Keratinocyte (primary cell): ENCODE results near the gene F5. TPM values are rescaled to one million over a fixed set of nuclear protein-coding genes. Genes with fewer than 3 reads are reported as not detected.
"Not testable (repeated sequence)": the region's sequence is repeated elsewhere in the genome, so short reads cannot be mapped to it uniquely, and the experiment has no call there.

Experiments used
- DNase-seq: peaks from one replicate; pipeline ENCODE4 v3.0.0-alpha.2; 2011; ENCODE audit warnings: low read depth, missing footprints, low spot score
- FAIRE-seq: peaks from 2 replicates; lab custom pipeline; 2011; peaks lifted over from hg19 to GRCh38; lab: Jason Lieb, UNC
- H2AFZ ChIP-seq: 2 replicates; pipeline ENCODE4 v1.6.0; 2012; ENCODE audit warnings: low read length, control low read depth, inconsistent platforms; ENCODE audit not compliant: control insufficient read depth
- H3K27ac ChIP-seq: 2 replicates; pipeline ENCODE4 v1.5.1; 2011; ENCODE audit warnings: low read length; ENCODE audit not compliant: control insufficient read depth, insufficient read depth
- H3K27me3 ChIP-seq: 3 replicates; pipeline ENCODE4 v1.6.0; 2011; ENCODE audit warnings: low read length; ENCODE audit not compliant: control insufficient read depth, insufficient read depth; ENCODE audit errors: extremely low read depth
- H3K36me3 ChIP-seq, 2 experiments: 2 replicates in 1 of 2; 3 replicates in 1 of 2; pipeline ENCODE4 v1.5.1; 2011; ENCODE audit warnings: low read length in 2 of 2, mild to moderate bottlenecking in 1 of 2; ENCODE audit not compliant: control insufficient read depth in 2 of 2, insufficient read depth in 2 of 2; ENCODE audit errors: extremely low read depth in 1 of 2
- H3K4me1 ChIP-seq: 3 replicates; pipeline ENCODE4 v1.5.1; 2011; ENCODE audit warnings: low read length; ENCODE audit not compliant: control insufficient read depth, insufficient read depth; ENCODE audit errors: extremely low read depth
- H3K4me2 ChIP-seq: 3 replicates; pipeline ENCODE4 v1.6.0; 2011; ENCODE audit warnings: low read depth, low read length; ENCODE audit not compliant: control insufficient read depth, insufficient read depth; ENCODE audit errors: extremely low read depth
- H3K4me3 ChIP-seq, 3 experiments: fragments of 200-600 bp in 1 of 3; sonication (generic) in 1 of 3; 2 replicates in 2 of 3; 3 replicates in 1 of 3; pipeline ENCODE4 v1.5.1; 2011 to 2016; ENCODE audit warnings: low read length in 3 of 3, mild to moderate bottlenecking in 3 of 3, control low read depth in 2 of 3, inconsistent platforms in 1 of 3, low read depth in 1 of 3, mixed read lengths in 1 of 3, mixed run types in 1 of 3, moderate library complexity in 1 of 3; ENCODE audit not compliant: control insufficient read depth in 2 of 3, insufficient read depth in 2 of 3; ENCODE audit errors: extremely low read depth in 1 of 3
- H3K79me2 ChIP-seq: 2 replicates; pipeline ENCODE4 v1.6.0; 2012; ENCODE audit warnings: low read length; ENCODE audit not compliant: control insufficient read depth, insufficient read depth
- H3K9ac ChIP-seq: 3 replicates; pipeline ENCODE4 v1.6.0; 2011; ENCODE audit warnings: low read length; ENCODE audit not compliant: control insufficient read depth, insufficient read depth; ENCODE audit errors: extremely low read depth
- H3K9me1 ChIP-seq: 3 replicates; pipeline ENCODE4 v1.6.0; 2011; ENCODE audit warnings: low read length; ENCODE audit not compliant: control insufficient read depth, insufficient read depth; ENCODE audit errors: extremely low read depth
- H3K9me3 ChIP-seq: 2 replicates; pipeline ENCODE4 v1.5.1; 2012; ENCODE audit warnings: low read depth, low read length; ENCODE audit not compliant: control insufficient read depth
- H4K20me1 ChIP-seq: 3 replicates; pipeline ENCODE4 v1.6.0; 2011; ENCODE audit warnings: low read length; ENCODE audit not compliant: control insufficient read depth, insufficient read depth; ENCODE audit errors: extremely low read depth
- EZH2 ChIP-seq: IDR thresholded peaks from one replicate; pipeline ENCODE4 v1.6.1; 2012; ENCODE audit warnings: inconsistent platforms, mild to moderate bottlenecking, low read length, moderate library complexity
- dilution Hi-C: fragments of 300-500 bp; cut with MboI; formaldehyde crosslinking; loops from one replicate; pipeline ENCODE4 v1.7.0; 2020; ENCODE audit warnings: low sequenced_read_pairs; ENCODE audit not compliant: extremely low pct_ligation_motif_present
- polyA plus RNA-seq, 5 experiments: library from polyadenylated mRNA; depleted of rRNA in 3 of 5; stranded (reverse) in 3 of 5; stranded (forward) in 1 of 5; unstranded in 1 of 5; fragments of >200 nt; gene quantifications; 1 replicate in 1 of 5; 2 replicates in 3 of 5; 3 replicates in 1 of 5; pipeline versions ENCODE4 v1.2.1 to v1.2.3, GENCODE V29; 2011 to 2012; ENCODE audit warnings: missing spikeins in 2 of 5, low read depth in 1 of 5, low replicate concordance in 1 of 5
- TF ChIP-seq, protein P1 (sequence below), 3 experiments: IDR thresholded peaks in 1 of 3; conservative IDR thresholded peaks in 1 of 3; optimal IDR thresholded peaks in 1 of 3; 2 replicates in 2 of 3; 3 replicates in 1 of 3; pipeline versions ENCODE3 to v1.5.1; 2011; ENCODE audit warnings: low read length in 3 of 3, mild to moderate bottlenecking in 3 of 3, moderate library complexity in 2 of 3, control low read depth in 1 of 3, inconsistent platforms in 1 of 3; ENCODE audit not compliant: insufficient read depth in 2 of 3; ENCODE audit errors: extremely low read depth in 1 of 3

Gene F5
- polyA plus RNA-seq, 1 donor (not counting 4 experiments of a cell fraction or from before 2014, with no cell fraction given): 0.01 TPM

- H3K9ac ChIP-seq: no peak overlapping the region
- no peak for DNase-seq
- FAIRE-seq: no peak
Measured at GRCh38 chr1:169507413-169507812, 78.9 kb downstream of the F5 start.

GRCh38 chr1:169503601-169504000 is 82.7 kb downstream of the F5 start:
- H3K9me3 ChIP-seq, dilution Hi-C loops, H3K36me3 ChIP-seq, DNase-seq, H3K9me1 ChIP-seq, H3K9ac ChIP-seq, H3K4me2 ChIP-seq, H2AFZ ChIP-seq, H3K79me2 ChIP-seq, H3K4me1 ChIP-seq, H3K27ac ChIP-seq, H3K4me3 ChIP-seq, FAIRE-seq, H4K20me1 ChIP-seq, H3K27me3 ChIP-seq: not testable (repeated sequence)

More at GRCh38 chr1:169507413-169507812, 78.9 kb downstream of the F5 start:
- H4K20me1 ChIP-seq: no peaks in the 10 kb centered on the region
- no peak overlapping the region for H3K27ac ChIP-seq
- H3K4me1 ChIP-seq: peaks cover 11% of the 10 kb centered on the region
- no peaks in the 10 kb centered on the region for H3K27me3 ChIP-seq
- H3K36me3 ChIP-seq: no peaks in the 10 kb centered on the region
- dilution Hi-C loops: no loop called here
- H3K9me3 ChIP-seq: no peaks in the 10 kb centered on the region
- H2AFZ ChIP-seq: no peak overlapping the region
- no peak overlapping the region for H3K4me2 ChIP-seq
- no peak overlapping the region for H3K4me3 ChIP-seq
- TF ChIP-seq, protein P1, sequence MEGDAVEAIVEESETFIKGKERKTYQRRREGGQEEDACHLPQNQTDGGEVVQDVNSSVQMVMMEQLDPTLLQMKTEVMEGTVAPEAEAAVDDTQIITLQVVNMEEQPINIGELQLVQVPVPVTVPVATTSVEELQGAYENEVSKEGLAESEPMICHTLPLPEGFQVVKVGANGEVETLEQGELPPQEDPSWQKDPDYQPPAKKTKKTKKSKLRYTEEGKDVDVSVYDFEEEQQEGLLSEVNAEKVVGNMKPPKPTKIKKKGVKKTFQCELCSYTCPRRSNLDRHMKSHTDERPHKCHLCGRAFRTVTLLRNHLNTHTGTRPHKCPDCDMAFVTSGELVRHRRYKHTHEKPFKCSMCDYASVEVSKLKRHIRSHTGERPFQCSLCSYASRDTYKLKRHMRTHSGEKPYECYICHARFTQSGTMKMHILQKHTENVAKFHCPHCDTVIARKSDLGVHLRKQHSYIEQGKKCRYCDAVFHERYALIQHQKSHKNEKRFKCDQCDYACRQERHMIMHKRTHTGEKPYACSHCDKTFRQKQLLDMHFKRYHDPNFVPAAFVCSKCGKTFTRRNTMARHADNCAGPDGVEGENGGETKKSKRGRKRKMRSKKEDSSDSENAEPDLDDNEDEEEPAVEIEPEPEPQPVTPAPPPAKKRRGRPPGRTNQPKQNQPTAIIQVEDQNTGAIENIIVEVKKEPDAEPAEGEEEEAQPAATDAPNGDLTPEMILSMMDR (optimal IDR thresholded peaks at IDR 0.05 in 1 of 3, IDR thresholded peaks at IDR 0.05 in 1 of 3, conservative IDR thresholded peaks at IDR 0.05 in 1 of 3; ENCODE audit: extremely low read depth in 1 of 3, insufficient read depth in 2 of 3, low read length in 3 of 3): no peak
- TF ChIP-seq EZH2: no peak
- H3K79me2 ChIP-seq: no peaks in the 10 kb centered on the region
- no peaks in the 10 kb centered on the region for H3K9me1 ChIP-seq

GRCh38 chr1:169499807-169500206 is 86.5 kb downstream of the F5 start:
- Histone ChIP-seq H3K27ac (no peak overlapping the region), H3K4me1 (peaks cover 15% of the 10 kb centered on the region), H3K4me2 (no peak overlapping the region), H2AFZ (no peak overlapping the region), H4K20me1 (no peaks in the 10 kb centered on the region), H3K36me3 (no peaks in the 10 kb centered on the region), H3K27me3 (no peaks in the 10 kb centered on the region), H3K4me3 (no peak overlapping the region), H3K9me1 (no peaks in the 10 kb centered on the region), H3K9ac (no peak overlapping the region), H3K9me3 (no peaks in the 10 kb centered on the region), H3K79me2 (no peaks in the 10 kb centered on the region)
- TF ChIP-seq EZH2: no peak
- TF ChIP-seq, protein P1 (optimal IDR thresholded peaks at IDR 0.05 in 1 of 3, IDR thresholded peaks at IDR 0.05 in 1 of 3, conservative IDR thresholded peaks at IDR 0.05 in 1 of 3; ENCODE audit: extremely low read depth in 1 of 3, insufficient read depth in 2 of 3, low read length in 3 of 3): no peak
- DNase-seq (no peak), FAIRE-seq (no peak)
- dilution Hi-C loops: no loop called here
